OCI-LY7 (cell line): ENCODE results near the gene BUD23.
"Not testable (repeated sequence)": the region's sequence is repeated elsewhere in the genome, so short reads cannot be mapped to it uniquely, and the experiment has no call there.

Experiments
- EZH2phosphoT487 ChIP-seq: fragments of 200-600 bp; sonication (generic); IDR thresholded peaks from 2 replicates; pipeline ENCODE4 v1.6.1; 2018; ENCODE audit warnings: low read depth, borderline replicate concordance, mild to moderate bottlenecking, mixed run types, antibody characterized with exemption, low read length, moderate library complexity, mixed read lengths
- TF ChIP-seq, protein P1 (sequence below): fragments of 200-600 bp; sonication (generic); conservative IDR thresholded peaks from 2 replicates; pipeline ENCODE4 v1.5.1; 2014; ENCODE audit warnings: mild to moderate bottlenecking, antibody characterized with exemption, low read length, moderate library complexity, mixed read lengths

- not testable (repeated sequence) for TF ChIP-seq EZH2phosphoT487
- TF ChIP-seq, protein P1, sequence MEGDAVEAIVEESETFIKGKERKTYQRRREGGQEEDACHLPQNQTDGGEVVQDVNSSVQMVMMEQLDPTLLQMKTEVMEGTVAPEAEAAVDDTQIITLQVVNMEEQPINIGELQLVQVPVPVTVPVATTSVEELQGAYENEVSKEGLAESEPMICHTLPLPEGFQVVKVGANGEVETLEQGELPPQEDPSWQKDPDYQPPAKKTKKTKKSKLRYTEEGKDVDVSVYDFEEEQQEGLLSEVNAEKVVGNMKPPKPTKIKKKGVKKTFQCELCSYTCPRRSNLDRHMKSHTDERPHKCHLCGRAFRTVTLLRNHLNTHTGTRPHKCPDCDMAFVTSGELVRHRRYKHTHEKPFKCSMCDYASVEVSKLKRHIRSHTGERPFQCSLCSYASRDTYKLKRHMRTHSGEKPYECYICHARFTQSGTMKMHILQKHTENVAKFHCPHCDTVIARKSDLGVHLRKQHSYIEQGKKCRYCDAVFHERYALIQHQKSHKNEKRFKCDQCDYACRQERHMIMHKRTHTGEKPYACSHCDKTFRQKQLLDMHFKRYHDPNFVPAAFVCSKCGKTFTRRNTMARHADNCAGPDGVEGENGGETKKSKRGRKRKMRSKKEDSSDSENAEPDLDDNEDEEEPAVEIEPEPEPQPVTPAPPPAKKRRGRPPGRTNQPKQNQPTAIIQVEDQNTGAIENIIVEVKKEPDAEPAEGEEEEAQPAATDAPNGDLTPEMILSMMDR = not testable (repeated sequence)
Observed at GRCh38 chr7:73713319-73713718, 29.9 kb downstream of the BUD23 start.
